Endothelial cell of umbilical vein (primary cell): Measurements from ENCODE around the gene PRKCSH.

Source experiments
- POLR2A ChIP-seq: IDR thresholded peaks from 2 replicates; pipeline ENCODE4 v1.6.1; 2012; ENCODE audit warnings: low read depth, mild to moderate bottlenecking, control low read depth, low read length
- POLR2AphosphoS5 ChIP-seq: IDR thresholded peaks from 2 replicates; pipeline ENCODE4 v1.6.1; 2012; ENCODE audit warnings: low read depth, mild to moderate bottlenecking, control low read depth, low read length, moderate library complexity; ENCODE audit not compliant: insufficient read depth

- TF ChIP-seq POLR2AphosphoS5, result no peak
- no peak for TF ChIP-seq POLR2A
These were observed 10.8 kb downstream of the PRKCSH start for GRCh38 chr19:11446271-11446651.
